NCI-H146 (cell line): ENCODE results near the gene CERS6.

Source experiments
- DNase-seq: peaks from one replicate; lab custom pipeline; 2025; lab: John Stamatoyannopoulos, UW

Gene CERS6

GRCh38 chr2:168443818-168444217 lies 12.3 kb upstream of the CERS6 start:
- DNase-seq: no peak

GRCh38 chr2:168445960-168446359 lies 10.1 kb upstream of the CERS6 start:
- no peak for DNase-seq

- DNase-seq: no peak
Observed at GRCh38 chr2:168448980-168449379, 7.1 kb upstream of the CERS6 start.

- DNase-seq: no peak
Observed at GRCh38 chr2:168449419-168449818, 6.7 kb upstream of the CERS6 start.

- DNase-seq: no peak
Observed at GRCh38 chr2:168450171-168450570, 5.9 kb upstream of the CERS6 start.

GRCh38 chr2:168450732-168451131 lies 5.3 kb upstream of the CERS6 start:
- DNase-seq: no peak

- DNase-seq: no peak
Observed at GRCh38 chr2:168452781-168453180, 3.3 kb upstream of the CERS6 start.

- no peak for DNase-seq
Observed at GRCh38 chr2:168453404-168453803, 2.7 kb upstream of the CERS6 start.

- DNase-seq: no peak
Observed at GRCh38 chr2:168454737-168455644, 1.1 kb upstream of the CERS6 start.

GRCh38 chr2:168456521-168457189 lies 583 bp downstream of the CERS6 start:
- DNase-seq: peak; percentile 67

GRCh38 chr2:168457190-168457895 lies 1.3 kb downstream of the CERS6 start:
- DNase-seq: no peak

GRCh38 chr2:168458139-168458538 lies 2.1 kb downstream of the CERS6 start:
- no peak for DNase-seq

GRCh38 chr2:168459256-168459655 lies 3.2 kb downstream of the CERS6 start:
- no peak for DNase-seq

- no peak for DNase-seq
Observed at GRCh38 chr2:168460571-168460970, 4.5 kb downstream of the CERS6 start.

GRCh38 chr2:168461178-168461941 lies 5.3 kb downstream of the CERS6 start:
- DNase-seq: no peak

- DNase-seq: no peak
Observed at GRCh38 chr2:168461942-168462331, 5.9 kb downstream of the CERS6 start.

- no peak for DNase-seq
Observed at GRCh38 chr2:168462543-168463045, 6.5 kb downstream of the CERS6 start.

GRCh38 chr2:168465594-168465993 lies 9.5 kb downstream of the CERS6 start:
- DNase-seq: no peak

- DNase-seq: no peak
Observed at GRCh38 chr2:168466190-168466737, 10.2 kb downstream of the CERS6 start.

GRCh38 chr2:168466834-168467565 lies 10.9 kb downstream of the CERS6 start:
- DNase-seq: no peak

GRCh38 chr2:168467729-168468128 lies 11.7 kb downstream of the CERS6 start:
- DNase-seq: no peak
